Sigmoid colon (tissue), 4 donors: ENCODE results near the gene MAF.

Experiments used
- CTCF ChIP-seq, 4 experiments: fragments of 450-650 bp in 3 of 4; fragments of 200-600 bp in 1 of 4; IDR thresholded peaks; one replicate each; pipeline ENCODE4 v1.5.1; 2016 to 2019; ENCODE audit warnings: antibody characterized with exemption in 4 of 4, mild to moderate bottlenecking in 3 of 4, moderate library complexity in 2 of 4
- EP300 ChIP-seq, 4 donors: sonication (generic); formaldehyde crosslinking; IDR thresholded peaks; one replicate each; pipeline ENCODE4 v1.6.1; 2017; ENCODE audit warnings: antibody characterized with exemption in 4 of 4
- POLR2A ChIP-seq, 2 donors: fragments of 450-650 bp; IDR thresholded peaks; one replicate each; pipeline ENCODE4 v1.6.1; 2016; ENCODE audit warnings: antibody characterized with exemption in 2 of 2, mild to moderate bottlenecking in 2 of 2, moderate library complexity in 2 of 2

- TF ChIP-seq EP300 (IDR thresholded peaks at IDR 0.05): no peak
- TF ChIP-seq CTCF (IDR thresholded peaks at IDR 0.05): no peak
- TF ChIP-seq POLR2A (IDR thresholded peaks at IDR 0.05): no peak
Measured at GRCh38 chr16:79600638-79601091, at the start of gene MAF.
